A549 (cell line): ENCODE results near the gene PRRT4. TPM values are rescaled to one million over a fixed set of nuclear protein-coding genes. Genes with fewer than 3 reads are reported as not detected.

Experiments used
- ATAC-seq, 2 experiments: fragments of 200-7000 bp in 1 of 2; fragments of >200 bp in 1 of 2; cut with Nextera tagmentation in 1 of 2; cut with Tn5 transposase in 1 of 2; 3 replicates each; pipeline versions ENCODE4 v1.8.0 to v1.9.1; 2018 to 2020; ENCODE audit warnings: mild to moderate bottlenecking in 1 of 2, moderate library complexity in 1 of 2
- CTCF ChIA-PET: fragments of 300-600 bp; sonication (Branson Sonifier 250); formaldehyde crosslinking; extraction: SDS; loops from one replicate; lab custom pipeline; 2021; ENCODE audit warnings: antibody characterized with exemption, inconsistent platforms; lab: Yijun Ruan, JAX
- POLR2A ChIA-PET: fragments of 350-600 bp; formaldehyde crosslinking; extraction: SDS; loops from one replicate; lab custom pipeline; 2021; ENCODE audit warnings: antibody characterized with exemption, inconsistent platforms; lab: Yijun Ruan, JAX
- DNase-seq, 2 experiments: peaks; one replicate each; pipeline versions ENCODE4 v3.0.0 to v3.0.0-alpha.2; 2011 to 2016; ENCODE audit warnings: low read depth in 1 of 2, low spot score in 1 of 2
- FAIRE-seq: peaks from 2 replicates; lab custom pipeline; 2011; peaks lifted over from hg19 to GRCh38; lab: Jason Lieb, UNC
- H3K27ac ChIP-seq, 2 experiments: fragments of >200 bp; sonication (Bioruptor Twin); formaldehyde crosslinking; 3 replicates each; pipeline ENCODE4 v1.5.1; 2016 to 2017
- H3K4me1 ChIP-seq: fragments of >200 bp; sonication (Bioruptor Twin); formaldehyde crosslinking; 3 replicates; pipeline ENCODE4 v1.6.1; 2016
- H3K4me2 ChIP-seq: fragments of >200 bp; sonication (Bioruptor Twin); formaldehyde crosslinking; 3 replicates; pipeline ENCODE4 v1.6.1; 2016
- H3K4me3 ChIP-seq: fragments of >200 bp; sonication (Bioruptor Twin); formaldehyde crosslinking; 3 replicates; pipeline ENCODE4 v1.5.1; 2016
- H3K9me3 ChIP-seq: fragments of >200 bp; sonication (Bioruptor Twin); formaldehyde crosslinking; 3 replicates; pipeline ENCODE4 v1.6.1; 2016
- ATOH8 ChIP-seq: fragments of 250-450 bp; sonication (Bioruptor Pico); IDR thresholded peaks from 2 replicates; pipeline ENCODE4 v1.5.0; 2020; ENCODE audit warnings: low read depth, mild to moderate bottlenecking, moderate library complexity
- EHMT2 ChIP-seq: fragments of 200-600 bp; sonication (generic); IDR thresholded peaks from 2 replicates; pipeline ENCODE4 v1.6.1; 2016; ENCODE audit warnings: antibody characterized with exemption, low read depth, mild to moderate bottlenecking, moderate library complexity
- EP300 ChIP-seq, 2 experiments: fragments of >200 bp; sonication (Bioruptor Twin); formaldehyde crosslinking; IDR thresholded peaks; 2 replicates in 1 of 2; 3 replicates in 1 of 2; pipeline ENCODE4 v1.6.1; 2016 to 2017
- HOXA7 ChIP-seq: fragments of 250-450 bp; sonication (Bioruptor Pico); IDR thresholded peaks from 2 replicates; pipeline ENCODE4 v1.5.0; 2020; ENCODE audit warnings: mild to moderate bottlenecking, moderate library complexity
- HOXB13 ChIP-seq: fragments of 250-450 bp; sonication (Bioruptor Pico); IDR thresholded peaks from 2 replicates; pipeline ENCODE4 v1.5.0; 2020; ENCODE audit warnings: low read depth, mild to moderate bottlenecking, moderate library complexity
- HOXB5 ChIP-seq: fragments of 250-450 bp; sonication (Bioruptor Pico); IDR thresholded peaks from 2 replicates; pipeline ENCODE4 v1.5.0; 2020; ENCODE audit warnings: mild to moderate bottlenecking, moderate library complexity
- JUNB ChIP-seq: fragments of >200 bp; sonication (Bioruptor Twin); formaldehyde crosslinking; IDR thresholded peaks from 2 replicates; pipeline ENCODE4 v1.6.1; 2016
- MAFK ChIP-seq: fragments of 450-650 bp; IDR thresholded peaks from 2 replicates; pipeline ENCODE4 v1.6.1; 2014; ENCODE audit not compliant: partially characterized antibody
- MAZ ChIP-seq: fragments of 150-350 bp; IDR thresholded peaks from 2 replicates; pipeline ENCODE4 v1.6.1; 2014; ENCODE audit warnings: antibody characterized with exemption, low read depth, low read length, borderline replicate concordance
- NFE2L2 ChIP-seq: fragments of 150-350 bp; conservative IDR thresholded peaks from 2 replicates; pipeline ENCODE4 v1.6.1; 2014; ENCODE audit warnings: low read length
- NR3C1 ChIP-seq: fragments of >200 bp; sonication (Bioruptor Twin); formaldehyde crosslinking; IDR thresholded peaks from 3 replicates; pipeline ENCODE4 v1.6.1; 2017
- PHF8 ChIP-seq: fragments of 200-600 bp; sonication (generic); IDR thresholded peaks from 2 replicates; pipeline ENCODE4 v1.6.1; 2016; ENCODE audit warnings: low read depth, mild to moderate bottlenecking, antibody characterized with exemption, moderate library complexity, borderline replicate concordance
- POLR2AphosphoS2 ChIP-seq: conservative IDR thresholded peaks from 2 replicates; pipeline ENCODE4 v1.6.1; 2012; ENCODE audit warnings: low read length, improper control_type of control experiment, inconsistent platforms
- SREBF2 ChIP-seq: fragments of 450-650 bp; IDR thresholded peaks from 2 replicates; pipeline ENCODE4 v1.6.1; 2014; ENCODE audit warnings: mild to moderate bottlenecking, moderate library complexity
- ZNF302 ChIP-seq: fragments of 250-450 bp; sonication (Bioruptor Pico); IDR thresholded peaks from 2 replicates; pipeline ENCODE4 v1.9.0; 2021; ENCODE audit warnings: inconsistent platforms, mild to moderate bottlenecking, moderate library complexity
- WGBS: methylation state at CpG from one replicate; pipeline ENCODE4 v1.1.6; 2017; ENCODE audit errors: missing lambda C conversion rate; 5-methylcytosine and 5-hydroxymethylcytosine counted together
- polyA plus RNA-seq, 4 experiments: library from polyadenylated mRNA; depleted of rRNA in 3 of 4; stranded (reverse); fragments of >200 nt; fragmentation: RNase III in 1 of 4; extraction: RNeasy Plus Mini Kit Qiagen cat#74134 plus additional on column Dnase treatment in 1 of 4; gene quantifications; 2 replicates in 3 of 4; 3 replicates in 1 of 4; pipeline ENCODE4 v1.2.3, GENCODE V29; 2011 to 2017
- TF ChIP-seq, protein P1 (sequence below): fragments of 450-650 bp; IDR thresholded peaks from 2 replicates; pipeline ENCODE4 v1.6.1; 2014; ENCODE audit warnings: antibody characterized with exemption
- TF ChIP-seq, protein P2 (sequence below): fragments of >200 bp; sonication (Bioruptor Twin); formaldehyde crosslinking; IDR thresholded peaks from 3 replicates; pipeline ENCODE4 v1.5.1; 2016
- TF ChIP-seq, protein P3 (sequence below): fragments of >200 bp; sonication (Bioruptor Twin); formaldehyde crosslinking; IDR thresholded peaks from 3 replicates; pipeline ENCODE4 v1.6.1; 2016

PRRT4 gene
- polyA plus RNA-seq, 2 of the 4 experiments (the other 2 are of a cell fraction), result 0.15 to 0.18 TPM

GRCh38 chr7:128351296-128352152 lies 10.0 kb downstream of the PRRT4 start:
- DNase-seq (no peak), ATAC-seq (no peak), FAIRE-seq (no peak)
- H3K4me1 ChIP-seq, result no peaks in the 10 kb centered on the region
- TF ChIP-seq PHF8 (no peak), JUNB (no peak), NFE2L2 (no peak)
- TF ChIP-seq, protein P1, sequence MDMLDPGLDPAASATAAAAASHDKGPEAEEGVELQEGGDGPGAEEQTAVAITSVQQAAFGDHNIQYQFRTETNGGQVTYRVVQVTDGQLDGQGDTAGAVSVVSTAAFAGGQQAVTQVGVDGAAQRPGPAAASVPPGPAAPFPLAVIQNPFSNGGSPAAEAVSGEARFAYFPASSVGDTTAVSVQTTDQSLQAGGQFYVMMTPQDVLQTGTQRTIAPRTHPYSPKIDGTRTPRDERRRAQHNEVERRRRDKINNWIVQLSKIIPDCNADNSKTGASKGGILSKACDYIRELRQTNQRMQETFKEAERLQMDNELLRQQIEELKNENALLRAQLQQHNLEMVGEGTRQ, result no peak
- no peak overlapping the region for H3K4me3 ChIP-seq
- no peaks in the 10 kb centered on the region for H3K9me3 ChIP-seq
- no peak overlapping the region for H3K27ac ChIP-seq
- H3K4me2 ChIP-seq, result no peak overlapping the region
- ChIA-PET CTCF (interaction anchor here (0.6 to 13.5 kb wide), 6 partner anchors 9 to 123 kb away, joined by 3 to 800 read pairs (median 8); no protein-coding TSS in a partner anchor), POLR2A (no interaction called here)
- WGBS, result 90% methylated on average over 74 of the region's 97 CpGs

DNA sequence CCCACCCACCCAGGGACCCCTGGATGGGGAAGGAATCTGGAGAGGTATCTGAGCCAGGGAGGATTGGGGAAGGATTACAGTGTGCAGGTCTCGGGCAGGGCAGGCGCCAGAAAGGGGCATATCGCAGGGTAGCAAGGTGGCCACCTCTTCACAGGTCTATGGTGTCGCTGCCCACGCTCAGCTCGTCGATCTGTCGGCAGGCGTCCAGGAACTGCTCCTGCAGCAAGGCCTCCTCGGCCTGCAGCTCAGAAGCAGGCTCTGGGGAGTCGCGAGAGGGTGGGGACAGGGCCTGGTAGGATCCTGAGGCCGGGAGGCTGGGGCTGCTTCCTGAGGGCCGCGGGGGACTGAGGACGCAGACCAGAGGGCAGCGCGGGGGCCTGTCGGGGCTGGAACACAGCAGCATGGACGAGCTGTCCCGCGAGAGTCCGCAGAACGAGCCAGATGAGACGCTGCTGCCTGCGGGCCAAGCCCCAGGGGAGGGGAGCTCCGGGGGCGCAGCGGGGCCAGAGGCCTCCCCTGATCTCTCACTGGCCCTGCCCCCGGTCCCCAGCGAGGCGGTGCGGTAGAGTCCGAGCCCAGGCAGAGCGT lies 10.7 kb downstream of the PRRT4 start:
- DNase-seq (no peak), FAIRE-seq (no peak)
- Histone ChIP-seq H3K4me3 (no peak overlapping the region), H3K27ac (no peak overlapping the region), H3K4me1 (no peaks in the 10 kb centered on the region)
- WGBS, result 68% methylated on average over 27 of the region's 35 CpGs
- POLR2A ChIA-PET, result no interaction called here
- TF ChIP-seq NR3C1, result no peak
- TF ChIP-seq ATOH8 (CRISPR knock-in tag), result no peak
- TF ChIP-seq PHF8, result no peak
- TF ChIP-seq MAZ, result no peak
- no peak for TF ChIP-seq JUNB
- TF ChIP-seq MAFK, result no peak
- TF ChIP-seq POLR2AphosphoS2, result no peak
- TF ChIP-seq EHMT2, result no peak
- no peak for TF ChIP-seq HOXB5
- no peak for TF ChIP-seq NFE2L2
- TF ChIP-seq, protein P2, sequence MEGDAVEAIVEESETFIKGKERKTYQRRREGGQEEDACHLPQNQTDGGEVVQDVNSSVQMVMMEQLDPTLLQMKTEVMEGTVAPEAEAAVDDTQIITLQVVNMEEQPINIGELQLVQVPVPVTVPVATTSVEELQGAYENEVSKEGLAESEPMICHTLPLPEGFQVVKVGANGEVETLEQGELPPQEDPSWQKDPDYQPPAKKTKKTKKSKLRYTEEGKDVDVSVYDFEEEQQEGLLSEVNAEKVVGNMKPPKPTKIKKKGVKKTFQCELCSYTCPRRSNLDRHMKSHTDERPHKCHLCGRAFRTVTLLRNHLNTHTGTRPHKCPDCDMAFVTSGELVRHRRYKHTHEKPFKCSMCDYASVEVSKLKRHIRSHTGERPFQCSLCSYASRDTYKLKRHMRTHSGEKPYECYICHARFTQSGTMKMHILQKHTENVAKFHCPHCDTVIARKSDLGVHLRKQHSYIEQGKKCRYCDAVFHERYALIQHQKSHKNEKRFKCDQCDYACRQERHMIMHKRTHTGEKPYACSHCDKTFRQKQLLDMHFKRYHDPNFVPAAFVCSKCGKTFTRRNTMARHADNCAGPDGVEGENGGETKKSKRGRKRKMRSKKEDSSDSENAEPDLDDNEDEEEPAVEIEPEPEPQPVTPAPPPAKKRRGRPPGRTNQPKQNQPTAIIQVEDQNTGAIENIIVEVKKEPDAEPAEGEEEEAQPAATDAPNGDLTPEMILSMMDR, result no peak
- TF ChIP-seq SREBF2, result no peak
- no peak for TF ChIP-seq EP300 (IDR thresholded peaks at IDR 0.05)
- TF ChIP-seq HOXA7 (CRISPR knock-in tag), result no peak
- no peak for TF ChIP-seq ZNF302 (CRISPR knock-in tag)
- TF ChIP-seq, all 56 proteins: peak for 0
- ATAC-seq, result no peak
- CTCF ChIA-PET, result interaction anchor here (0.6 to 13.5 kb wide), 6 partner anchors 9 to 124 kb away, joined by 3 to 800 read pairs (median 8); no protein-coding TSS in a partner anchor
- H3K9me3 ChIP-seq, result no peaks in the 10 kb centered on the region
- no peak overlapping the region for H3K4me2 ChIP-seq

GRCh38 chr7:128349466-128349825 lies 12.0 kb downstream of the PRRT4 start:
- no peaks in the 10 kb centered on the region for H3K9me3 ChIP-seq
- FAIRE-seq (no peak), DNase-seq (no peak), ATAC-seq (no peak)
- WGBS, result 29% methylated on average over 4 of the region's 4 CpGs
- H3K4me1 ChIP-seq, result no peaks in the 10 kb centered on the region
- H3K4me2 ChIP-seq, result no peak overlapping the region
- H3K27ac ChIP-seq, result no peak overlapping the region
- no peak overlapping the region for H3K4me3 ChIP-seq
- ChIA-PET CTCF (interaction anchor here (2.2 to 13.5 kb wide), 6 partner anchors 9 to 111 kb away, joined by 8 to 800 read pairs (median 68); partner anchors contain the start of gene PRRT4), POLR2A (no interaction called here)
- TF ChIP-seq, protein P3, sequence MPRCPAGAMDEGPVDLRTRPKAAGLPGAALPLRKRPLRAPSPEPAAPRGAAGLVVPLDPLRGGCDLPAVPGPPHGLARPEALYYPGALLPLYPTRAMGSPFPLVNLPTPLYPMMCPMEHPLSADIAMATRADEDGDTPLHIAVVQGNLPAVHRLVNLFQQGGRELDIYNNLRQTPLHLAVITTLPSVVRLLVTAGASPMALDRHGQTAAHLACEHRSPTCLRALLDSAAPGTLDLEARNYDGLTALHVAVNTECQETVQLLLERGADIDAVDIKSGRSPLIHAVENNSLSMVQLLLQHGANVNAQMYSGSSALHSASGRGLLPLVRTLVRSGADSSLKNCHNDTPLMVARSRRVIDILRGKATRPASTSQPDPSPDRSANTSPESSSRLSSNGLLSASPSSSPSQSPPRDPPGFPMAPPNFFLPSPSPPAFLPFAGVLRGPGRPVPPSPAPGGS, result no peak
- TF ChIP-seq HOXB13 (CRISPR knock-in tag), result no peak
